Measurements from ENCODE around the gene MTHFD1L.

The MTHFD1L gene

DNA sequence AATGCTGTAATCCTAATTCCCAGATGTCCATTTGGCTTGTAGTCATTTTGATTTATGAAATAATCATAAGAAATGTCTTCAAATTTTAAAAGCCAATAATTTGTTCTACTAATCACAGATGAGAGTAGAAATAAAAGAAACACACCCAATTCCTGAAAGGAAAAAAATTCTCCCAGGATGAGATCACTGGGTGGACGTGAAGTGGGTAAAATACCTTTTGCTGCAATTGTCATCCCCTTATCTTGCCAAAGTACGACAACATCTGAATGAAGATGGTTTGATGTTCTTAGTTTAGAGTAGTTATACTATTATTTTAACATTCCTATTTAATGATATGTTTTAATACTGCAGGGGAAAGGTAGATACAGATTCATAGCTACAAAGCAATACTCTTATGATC is 33.7 kb downstream of the MTHFD1L start:
- no peak for DNase-seq

DNA sequence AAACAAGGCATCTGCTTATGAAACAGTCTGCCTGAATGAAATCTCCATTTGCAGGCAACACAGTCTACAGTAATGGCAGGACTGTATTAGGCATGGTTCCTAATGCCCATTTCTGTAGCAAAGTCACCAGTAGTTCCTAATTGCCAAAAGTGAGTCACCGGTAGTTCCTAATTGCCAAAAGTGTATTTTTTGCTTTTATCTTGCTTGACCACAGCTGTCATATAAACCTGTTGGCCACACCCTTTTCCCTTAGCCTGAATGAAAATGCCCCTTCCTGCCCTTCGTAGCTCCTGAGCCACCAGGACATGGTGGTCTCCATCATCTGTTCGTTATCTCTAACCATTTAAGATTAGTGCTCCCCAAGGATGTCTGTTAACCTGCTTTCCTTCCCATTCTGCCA is 34.5 kb downstream of the MTHFD1L start:
- no peak for DNase-seq

DNA sequence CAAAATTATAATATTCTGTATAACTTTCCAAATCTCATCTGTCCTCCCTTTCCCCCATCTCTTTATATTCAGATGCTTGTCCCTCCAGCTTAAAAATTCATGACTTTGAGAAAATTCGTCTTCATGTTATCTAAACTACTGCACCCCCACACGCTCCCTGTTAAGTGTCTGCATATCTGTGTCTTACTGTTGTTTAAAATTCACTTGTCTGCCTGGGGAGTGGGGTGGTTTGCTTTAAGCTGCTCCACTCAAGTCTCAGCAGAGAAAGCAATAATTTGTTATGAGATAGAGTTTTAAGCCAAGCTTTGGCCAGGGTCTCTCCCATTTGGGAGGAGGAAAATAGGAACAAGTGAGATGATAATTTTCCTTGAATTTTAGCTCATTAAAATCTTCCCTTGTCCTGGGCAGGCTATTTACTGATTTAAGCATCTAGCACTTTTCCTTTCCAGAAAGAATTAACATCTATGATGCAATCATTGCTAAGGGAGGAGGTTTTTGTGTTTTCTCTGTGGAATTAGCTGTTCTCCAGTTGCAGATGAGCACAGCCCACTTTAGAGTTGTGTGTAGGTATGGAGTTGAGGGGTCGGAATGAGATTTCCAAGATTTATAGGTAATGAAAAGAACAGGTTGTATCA is 36.8 kb downstream of the MTHFD1L start:
- DNase-seq, result no peak

DNA sequence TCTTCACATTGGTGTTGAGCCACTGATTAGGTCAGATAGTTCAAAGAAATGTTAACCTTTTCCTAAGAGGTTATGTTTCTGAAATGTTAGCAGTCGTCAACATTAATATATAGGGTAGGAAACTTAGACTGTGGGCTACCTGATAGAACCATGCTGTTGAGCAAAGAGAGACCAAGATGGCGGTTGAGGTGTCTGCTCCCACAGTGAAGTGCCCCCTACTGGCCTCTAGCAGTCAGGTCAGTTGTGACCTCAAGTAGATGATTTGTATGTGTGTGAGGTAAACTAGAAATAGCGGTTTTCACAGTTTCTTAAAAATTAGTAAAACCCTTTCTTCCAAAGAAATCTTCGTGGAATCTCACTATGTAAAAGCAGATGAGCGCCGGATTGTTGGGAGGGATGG is 40.3 kb downstream of the MTHFD1L start:
- no peak for DNase-seq

DNA sequence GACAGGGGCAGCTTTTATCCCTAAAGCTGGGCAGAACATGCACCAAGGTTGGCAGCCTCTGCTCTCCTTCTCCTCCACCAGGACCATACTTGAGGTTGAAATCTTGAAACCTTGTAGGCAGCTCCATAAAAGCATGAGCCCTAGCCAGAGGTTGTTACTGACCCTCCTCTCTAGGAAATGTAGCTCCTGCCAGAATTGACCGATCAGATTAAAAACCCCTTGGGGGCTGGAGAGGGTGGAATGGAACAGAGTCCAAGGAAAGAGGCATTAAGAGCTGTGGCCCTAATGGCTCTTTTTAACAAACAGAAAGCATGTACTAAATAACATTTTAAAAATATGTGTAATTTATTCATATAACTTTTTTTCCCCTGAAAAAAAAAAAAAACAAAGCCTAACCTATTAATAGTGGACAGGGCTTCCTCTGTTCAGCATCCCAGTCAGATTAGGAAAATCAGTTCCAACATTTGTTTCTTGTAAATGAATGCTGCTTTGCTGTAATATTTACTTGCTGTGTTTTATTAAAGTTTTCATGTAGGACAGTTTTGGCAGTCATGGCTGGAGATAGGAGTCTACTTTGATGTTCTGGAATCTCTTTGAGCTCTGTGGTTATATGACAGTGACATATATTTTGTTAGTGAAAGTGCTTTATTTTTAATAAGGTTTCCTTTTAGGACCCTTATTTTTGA is 41.3 kb downstream of the MTHFD1L start:
- no peak for DNase-seq

DNA sequence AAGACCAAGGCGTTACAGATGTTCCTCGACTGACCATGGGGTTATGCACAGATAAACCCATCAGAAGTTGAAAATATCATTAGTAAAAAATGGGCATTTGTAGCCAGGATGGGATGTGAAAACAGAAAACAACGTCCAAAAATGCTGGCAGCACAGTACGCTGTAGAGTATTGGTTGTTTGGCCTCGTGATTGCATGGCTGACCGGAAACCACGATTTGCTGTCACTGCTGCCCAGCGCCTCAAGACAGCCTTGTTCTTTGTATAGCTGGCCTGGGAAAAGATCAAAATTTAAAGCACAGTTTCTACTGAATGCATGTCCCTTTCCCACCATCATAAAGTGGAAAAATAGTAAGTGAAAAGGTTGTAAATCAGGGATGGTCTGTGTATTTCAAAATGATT is 41.9 kb downstream of the MTHFD1L start:
- DNase-seq, result no peak

DNA sequence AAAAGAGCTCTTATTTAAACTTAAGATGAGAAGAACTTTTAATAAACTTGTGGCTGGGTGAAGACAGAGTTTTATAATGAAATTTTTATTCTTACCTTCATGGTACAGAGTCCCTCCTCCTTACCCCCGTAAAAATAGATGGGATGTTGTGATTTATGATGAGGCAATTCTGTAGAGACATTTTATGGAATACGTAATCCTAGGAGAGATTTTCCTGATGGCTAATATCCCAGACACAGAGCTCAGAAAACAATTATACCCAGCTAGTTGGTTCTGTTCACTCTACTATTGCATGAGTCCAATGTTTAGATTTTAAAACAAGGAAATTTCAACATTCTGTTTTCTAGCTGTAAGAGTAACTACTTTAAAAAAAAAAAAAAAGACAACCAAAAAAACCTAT is 43.4 kb downstream of the MTHFD1L start:
- no peak for DNase-seq

DNA sequence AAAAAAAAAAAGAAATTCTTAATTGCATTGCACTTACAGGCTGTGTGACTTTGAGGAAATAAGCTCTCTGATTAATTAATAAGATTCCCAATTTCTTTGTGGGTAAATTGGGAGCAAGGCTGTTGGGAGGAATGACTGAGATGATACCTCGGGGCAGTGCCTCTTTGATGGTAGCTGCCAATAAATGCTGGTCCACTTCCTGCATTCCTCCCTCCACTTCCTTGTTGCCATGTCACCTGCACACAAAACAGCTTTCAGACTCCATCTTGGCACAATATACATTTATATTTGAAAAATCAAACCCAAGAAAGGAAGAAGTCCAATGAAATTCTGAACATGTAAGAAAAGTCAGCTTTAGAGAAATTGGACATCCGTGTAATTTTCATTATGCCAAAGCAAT is 45.1 kb downstream of the MTHFD1L start:
- no peak for DNase-seq

DNA sequence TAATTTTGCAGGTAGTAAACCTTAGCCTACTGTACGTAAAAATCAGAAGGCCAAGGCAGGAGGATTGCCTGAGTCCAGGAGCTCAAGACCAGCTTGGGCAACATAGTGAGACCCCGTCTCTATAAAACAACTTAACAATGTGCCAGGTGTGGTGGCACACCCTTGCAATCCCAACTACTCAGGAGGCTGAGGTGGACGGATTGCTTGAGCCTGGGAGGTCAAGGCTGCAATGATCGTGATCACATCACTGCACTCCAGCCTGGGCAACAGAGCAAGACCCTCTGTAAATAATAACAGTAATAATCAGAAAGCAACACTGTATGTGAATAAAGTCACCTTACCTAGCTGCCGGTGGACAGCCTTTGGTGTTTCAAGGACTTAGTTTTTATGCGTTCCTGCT is 48.9 kb downstream of the MTHFD1L start:
- DNase-seq, result no peak

DNA sequence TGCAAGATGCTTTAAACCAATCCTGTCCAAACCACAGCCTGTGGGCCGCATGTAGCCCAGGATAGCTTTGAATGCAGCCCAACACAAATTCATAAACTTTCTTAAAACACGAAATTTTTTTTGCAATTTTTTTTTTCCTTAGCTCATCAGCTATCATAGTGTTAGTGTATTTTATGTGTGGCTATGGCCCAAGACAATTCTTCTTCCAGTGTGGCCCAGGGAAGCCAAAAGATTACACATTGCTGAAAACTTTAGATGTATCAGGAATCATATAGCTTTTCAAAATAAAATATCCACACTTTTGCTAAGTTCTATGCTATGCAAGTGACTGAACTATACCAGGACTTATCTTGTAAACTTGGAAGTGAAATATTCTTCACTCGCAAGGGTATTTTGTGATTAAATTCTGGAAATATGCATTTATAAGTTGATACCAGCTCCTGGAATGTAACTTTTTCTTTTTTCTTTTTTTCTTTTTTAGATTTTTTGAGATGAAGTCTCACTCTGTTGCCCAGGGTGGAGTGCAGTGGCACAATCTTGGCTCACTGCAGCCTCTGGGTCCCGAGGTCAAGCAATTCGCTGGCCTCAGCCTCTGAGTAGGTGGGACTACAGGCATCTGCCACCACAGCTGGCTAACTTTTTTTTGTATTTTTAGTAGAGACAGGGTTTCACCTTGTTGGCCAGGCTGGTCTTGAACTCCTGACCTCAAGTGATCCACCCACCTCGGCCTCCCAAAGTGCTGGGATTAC is 49.8 kb downstream of the MTHFD1L start:
- DNase-seq, result no peak

DNA sequence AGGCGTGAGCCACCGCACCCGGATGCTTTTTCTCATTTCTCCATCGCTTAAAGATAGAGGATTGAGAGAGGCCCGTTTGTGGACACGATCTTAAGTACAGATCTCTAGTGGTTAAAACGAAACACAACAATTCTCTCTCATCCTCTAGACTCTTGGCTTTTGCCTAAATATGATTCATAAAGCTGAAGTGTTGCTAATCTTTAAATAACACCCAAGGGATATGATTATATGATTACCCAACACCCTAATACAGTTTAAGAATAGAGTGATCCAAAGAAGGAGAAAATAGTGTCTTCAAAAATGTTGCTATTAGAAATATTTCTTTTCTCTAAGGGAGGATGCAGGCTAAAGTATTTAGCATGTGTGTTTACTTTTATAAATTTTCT is 50.4 kb downstream of the MTHFD1L start:
- DNase-seq, result no peak

DNA sequence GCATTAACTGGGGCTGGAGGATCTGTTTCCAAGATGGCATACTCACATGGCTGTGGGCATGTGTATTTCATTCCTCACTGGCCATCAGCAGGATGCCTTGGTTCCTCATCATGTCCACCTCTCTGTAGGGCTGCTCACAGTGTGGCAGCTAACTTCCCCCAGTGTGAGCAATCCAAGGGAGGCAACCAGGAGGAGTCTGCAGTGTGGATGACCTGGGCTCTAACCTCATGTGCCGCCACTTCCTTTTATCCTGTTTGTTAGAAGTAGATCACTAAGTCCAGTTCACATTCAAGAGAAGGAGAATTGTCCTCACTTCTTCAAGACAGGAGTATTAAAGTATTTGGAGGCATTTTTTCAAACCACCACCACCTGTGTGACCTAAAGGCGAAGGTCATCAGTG is 54.4 kb downstream of the MTHFD1L start:
- DNase-seq, result no peak

DNA sequence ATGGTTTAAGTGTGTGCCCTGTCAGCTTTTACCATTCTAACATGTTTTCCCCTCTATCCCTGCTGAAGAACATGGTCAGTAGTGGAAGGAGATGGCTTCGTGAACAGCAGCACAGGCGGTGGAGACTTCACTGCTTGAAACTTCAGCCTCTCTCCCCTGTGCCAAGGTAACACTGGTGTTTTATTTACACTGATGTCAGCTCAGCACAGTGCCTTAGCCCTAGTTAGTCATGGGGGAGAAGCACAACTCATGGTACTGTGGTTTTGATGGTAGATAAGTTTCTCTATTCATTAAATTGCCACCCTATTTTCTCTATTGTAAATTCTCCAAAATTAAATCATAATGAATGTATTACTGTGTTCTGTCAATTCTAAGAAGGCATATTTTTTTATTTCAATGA is 56.6 kb downstream of the MTHFD1L start:
- DNase-seq, result no peak

DNA sequence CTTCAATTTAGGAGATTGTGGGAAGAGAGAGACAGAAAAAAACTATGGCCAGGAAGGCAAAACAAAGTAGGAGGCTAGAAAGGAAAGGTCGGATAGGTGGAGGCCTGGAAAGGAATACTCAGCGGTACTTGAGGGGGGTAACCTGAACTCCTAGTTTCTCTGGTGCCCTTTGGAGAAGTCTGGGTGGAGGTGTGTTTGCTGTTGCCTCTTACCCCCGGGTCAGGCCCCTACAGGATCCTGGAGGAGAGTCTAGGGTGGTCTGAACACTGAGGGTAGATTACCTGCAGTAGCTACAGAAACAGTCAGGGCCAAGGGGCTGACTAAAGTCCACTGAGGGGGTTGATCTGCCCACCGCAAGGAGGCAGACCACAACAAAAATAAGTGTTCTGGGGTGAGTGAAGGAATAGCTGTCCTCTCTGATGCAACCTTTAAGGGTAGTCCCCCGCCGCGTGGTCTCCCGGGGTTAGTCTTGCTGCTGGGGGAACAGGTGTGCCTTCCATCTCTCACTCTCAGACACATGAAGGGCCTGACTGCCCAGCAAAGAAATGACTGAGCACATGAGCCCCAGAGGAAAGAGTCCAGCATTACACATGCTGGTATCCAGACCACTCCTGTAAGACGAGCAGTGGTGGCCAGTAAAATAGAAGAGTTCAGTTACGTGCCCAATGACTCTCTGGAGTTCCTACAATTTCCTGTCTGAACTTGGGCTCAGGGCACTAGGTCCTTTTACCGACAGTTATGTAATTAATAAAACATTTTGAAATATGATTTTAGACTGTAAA is 59.5 kb downstream of the MTHFD1L start:
- no peak for DNase-seq

DNA sequence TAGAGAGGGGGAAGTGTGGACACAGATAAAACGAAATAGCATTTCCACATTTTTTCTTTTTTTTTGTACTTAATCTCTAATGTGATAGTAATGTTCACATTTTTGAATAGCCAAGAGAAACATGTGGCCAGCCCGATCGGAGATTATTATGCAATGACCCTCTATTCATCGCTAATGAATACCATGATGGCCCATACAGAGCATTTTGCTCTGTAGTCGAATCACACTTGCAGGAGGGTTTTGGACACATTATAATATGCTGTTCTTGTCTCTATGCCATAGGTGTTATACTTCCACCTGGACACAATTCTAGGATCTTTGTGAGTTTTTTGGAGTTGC is 60.1 kb downstream of the MTHFD1L start:
- DNase-seq, result no peak

DNA sequence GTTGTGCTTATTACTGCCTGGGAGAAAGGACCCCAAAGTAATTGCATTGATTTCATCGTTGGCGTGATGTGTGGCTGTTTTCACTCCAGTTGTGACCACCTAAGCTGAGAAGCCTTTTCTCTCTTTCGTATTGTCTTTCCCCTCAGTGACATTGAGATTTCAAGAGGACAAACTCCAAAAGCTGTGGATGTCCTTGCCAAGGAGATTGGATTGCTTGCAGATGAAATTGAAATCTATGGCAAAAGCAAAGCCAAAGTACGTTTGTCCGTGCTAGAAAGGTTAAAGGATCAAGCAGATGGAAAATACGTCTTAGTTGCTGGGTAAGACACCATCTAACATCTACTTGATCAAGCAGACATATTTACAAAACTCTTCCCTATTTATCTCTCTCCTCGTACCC is 60.5 kb downstream of the MTHFD1L start:
- DNase-seq, result no peak

DNA sequence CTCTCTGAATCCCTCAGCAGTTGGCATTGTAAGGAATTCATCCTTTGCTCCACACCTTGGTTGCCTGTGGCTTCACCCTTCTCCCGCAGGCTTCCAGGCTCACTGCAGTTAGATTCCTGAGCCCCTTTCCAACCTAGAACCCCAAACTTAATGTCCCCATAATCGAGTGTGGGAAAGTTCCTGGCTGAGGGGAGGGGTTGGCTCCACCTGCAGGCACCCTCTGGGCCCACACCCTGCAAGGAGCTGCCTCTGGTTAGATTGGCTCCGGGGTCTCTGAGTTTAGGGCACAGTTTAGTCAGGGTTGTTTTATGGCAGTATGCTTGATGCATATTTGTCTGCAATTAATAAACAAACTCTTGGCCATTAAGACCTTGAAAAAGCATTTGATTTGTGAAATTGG is 63.4 kb downstream of the MTHFD1L start:
- DNase-seq, result no peak

DNA sequence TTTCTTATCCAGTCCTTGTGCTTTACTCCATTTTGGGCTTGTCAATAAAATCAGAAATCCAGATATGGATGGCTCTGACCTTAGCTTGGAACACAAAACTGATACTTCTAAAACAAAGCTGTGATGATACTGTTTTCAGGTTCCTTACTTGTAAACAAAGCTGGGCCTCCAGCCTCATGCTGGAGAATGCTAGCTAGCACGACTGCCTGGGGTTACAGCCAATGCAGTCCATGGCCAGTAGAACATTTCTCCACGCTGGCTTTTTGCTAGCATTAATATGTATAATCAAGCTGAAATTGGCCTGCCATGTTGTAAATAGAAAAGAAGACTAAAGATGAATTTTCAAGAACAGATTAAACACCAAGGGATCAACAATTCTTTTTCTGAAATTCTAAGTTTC is 63.9 kb downstream of the MTHFD1L start:
- no peak for DNase-seq

DNA sequence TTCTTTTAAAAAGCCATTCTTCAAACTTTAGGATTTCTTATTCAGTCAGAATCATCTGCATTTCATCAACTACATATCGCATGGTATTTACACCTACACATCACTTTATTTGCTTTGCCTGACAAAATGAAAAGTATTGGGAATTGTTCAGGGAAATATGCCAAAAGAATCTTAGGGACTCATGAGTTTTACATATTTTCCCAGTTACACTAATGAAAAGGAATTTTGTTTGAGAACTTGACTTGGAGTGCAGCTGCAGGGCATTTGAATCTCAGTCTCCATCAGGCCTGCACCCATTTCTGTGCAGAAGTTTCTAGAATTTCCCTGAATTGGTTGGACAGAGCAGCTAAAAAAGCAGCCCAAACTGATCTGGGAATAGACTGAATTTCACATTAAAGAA is 65.3 kb downstream of the MTHFD1L start:
- DNase-seq, result no peak

DNA sequence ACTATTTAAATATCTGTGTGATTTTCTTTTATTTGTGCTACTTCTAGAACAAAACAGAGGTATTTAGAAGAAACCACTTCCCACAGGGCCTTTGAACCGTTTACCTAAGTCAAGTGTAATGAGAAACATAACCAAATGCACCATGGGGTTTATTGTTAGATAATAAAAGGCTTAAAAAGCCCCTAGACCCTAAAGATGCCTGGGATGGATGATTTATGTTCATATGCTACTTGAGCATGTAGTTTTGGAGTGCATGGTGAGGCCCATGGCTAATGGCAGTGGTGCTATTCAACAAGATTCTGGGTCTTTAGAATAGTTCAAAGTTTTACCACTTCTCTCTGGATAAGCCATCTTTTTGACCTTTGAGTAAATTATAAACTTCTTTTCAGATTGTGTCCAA is 65.9 kb downstream of the MTHFD1L start:
- DNase-seq, result no peak

DNA sequence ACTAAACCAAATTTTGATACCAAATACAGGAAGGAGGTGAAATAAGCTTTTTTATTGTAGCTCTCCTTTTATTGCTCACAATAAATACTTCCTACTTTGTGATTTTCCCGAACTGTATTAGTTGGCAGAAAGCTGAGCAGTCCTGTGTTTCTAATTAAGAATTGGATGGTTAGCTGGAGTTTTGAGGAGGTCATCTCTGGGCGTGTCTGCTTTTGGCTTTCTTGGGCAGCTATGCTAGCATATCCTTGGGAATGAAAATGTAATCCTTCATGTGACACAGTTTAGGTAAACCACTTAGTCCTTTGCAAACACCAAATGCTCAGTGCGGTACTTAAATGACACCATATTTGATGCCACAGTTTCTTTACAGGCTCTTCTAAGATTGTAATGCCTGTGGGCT is 67.5 kb downstream of the MTHFD1L start:
- no peak for DNase-seq

DNA sequence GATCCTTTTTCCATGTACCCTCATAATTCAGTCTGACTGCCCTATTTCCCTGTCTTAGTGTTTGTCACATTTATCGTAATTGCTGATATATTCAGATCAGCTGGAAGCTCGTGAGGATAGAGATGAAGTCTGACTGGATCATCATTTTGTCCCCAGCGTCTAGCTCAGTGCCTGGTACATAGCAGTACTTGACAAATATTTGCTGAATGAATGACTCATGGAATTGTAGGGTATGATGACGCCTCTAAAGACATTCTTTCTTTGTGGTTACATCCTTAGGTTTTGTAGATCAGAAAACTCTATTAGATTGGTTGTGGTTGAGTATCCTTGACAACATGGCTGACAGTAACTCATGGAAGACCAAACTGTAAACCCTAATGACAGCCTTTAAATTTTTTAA is 68.9 kb downstream of the MTHFD1L start:
- no peak for DNase-seq

DNA sequence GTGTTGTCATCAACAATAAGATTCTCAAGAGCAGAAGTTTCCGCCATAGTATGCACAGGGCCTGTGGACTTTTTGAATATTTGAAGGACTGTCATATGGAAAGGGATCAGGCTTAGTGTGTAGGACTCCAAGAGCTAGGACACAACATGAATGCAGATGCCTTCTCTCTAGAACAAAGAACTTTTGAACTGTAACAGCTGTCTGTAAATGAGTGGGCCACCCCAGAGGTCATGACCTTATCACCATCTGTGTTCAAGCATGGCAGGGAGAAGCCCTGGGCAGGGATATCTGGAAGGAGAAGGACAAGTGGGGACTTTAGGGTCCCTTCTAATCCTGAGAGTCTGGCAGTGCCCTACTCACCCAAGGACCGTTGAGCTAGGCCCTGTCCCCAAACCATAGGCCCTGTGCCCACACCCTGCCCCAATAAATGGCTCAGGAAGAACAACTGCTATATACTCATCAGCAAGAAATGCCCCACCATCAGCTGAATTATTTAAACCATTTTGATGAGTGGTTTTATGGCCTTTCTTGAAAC is 70.6 kb downstream of the MTHFD1L start:
- DNase-seq, result no peak

Data from activated CD8-positive, alpha-beta memory T cell treated with anti-CD3 and anti-CD28 coated beads, Interleukin-2, amount 50 U/mL, for 4 hours (primary cell).